Measurements from ENCODE around the gene ANKHD1. TPM values are rescaled to one million over a fixed set of nuclear protein-coding genes. Genes with fewer than 3 reads are reported as not detected.

The ANKHD1 gene
- total and polyA plus RNA-seq, 9 of the 15 experiments (the other 6 are each of a cell fraction or from before 2014, with no cell fraction given), result 38.9 to 138 (median 78.7) TPM

DNA sequence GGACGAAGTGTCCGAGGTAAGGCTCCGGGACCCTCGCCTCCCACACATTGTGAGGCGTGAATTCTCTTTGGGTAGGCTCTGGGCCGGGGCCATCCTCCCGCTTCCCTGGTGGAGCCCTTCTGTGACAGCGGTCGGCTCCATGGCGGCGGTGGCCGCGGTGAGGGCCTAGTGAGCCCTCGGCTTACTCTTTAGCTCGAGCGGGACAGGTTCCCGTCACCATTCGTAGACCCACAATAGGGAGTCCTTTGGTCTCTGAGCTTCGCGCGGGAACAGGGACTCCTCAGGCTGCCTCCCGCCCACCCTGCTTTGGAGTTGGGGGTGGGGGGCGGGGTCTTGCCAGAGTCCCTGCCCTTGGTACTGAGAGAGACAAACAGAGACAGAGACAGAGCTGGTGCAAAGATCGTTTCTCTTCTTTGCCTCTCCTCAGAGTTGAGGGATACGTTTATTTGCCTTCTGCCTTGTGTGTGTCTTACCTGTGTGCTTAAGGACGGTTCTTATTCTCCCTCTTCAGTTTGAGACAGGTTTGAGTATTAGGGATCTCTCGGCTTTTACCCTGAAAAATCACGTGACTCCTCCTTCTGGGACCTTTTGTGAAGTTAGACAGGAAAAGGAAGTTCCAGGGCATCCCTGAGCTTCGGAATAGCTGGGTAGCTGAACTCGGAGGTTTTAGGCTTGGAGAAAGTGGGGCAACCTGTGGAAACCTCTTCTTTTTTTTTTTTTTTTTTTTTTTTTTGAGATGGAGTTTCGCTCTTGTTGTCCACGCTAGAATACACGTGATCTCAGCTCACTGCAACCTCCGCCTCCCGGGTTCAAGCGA is 833 bp downstream of the ANKHD1 start (continued):
- TF ChIP-seq SETDB1 (IDR thresholded peaks at IDR 0.05; ENCODE audit: low read length) (no peak), TCFL5 (CRISPR knock-in tag; conservative IDR thresholded peaks at IDR 0.05) (no peak), ZNF830 (CRISPR knock-in tag; IDR thresholded peaks at IDR 0.05) (no peak), PATZ1 (CRISPR knock-in tag; IDR thresholded peaks at IDR 0.05; ENCODE audit: borderline replicate concordance) (no peak), ZNF436 (CRISPR knock-in tag; IDR thresholded peaks at IDR 0.05) (no peak), ZNF232 (CRISPR knock-in tag; IDR thresholded peaks at IDR 0.05) (no peak), NFATC3 (IDR thresholded peaks at IDR 0.05) (no peak), PPARD (CRISPR knock-in tag; IDR thresholded peaks at IDR 0.05) (no peak), ATF1 (CRISPR knock-in tag; IDR thresholded peaks at IDR 0.05) (no peak), ATF1 (tag; IDR thresholded peaks at IDR 0.05) (no peak), ZNF668 (CRISPR knock-in tag; IDR thresholded peaks at IDR 0.05) (no peak), ZBTB17 (CRISPR knock-in tag; IDR thresholded peaks at IDR 0.05) (no peak), PTBP1 (IDR thresholded peaks at IDR 0.05; ENCODE audit: low read depth, low read length) (no peak), XRCC5 (IDR thresholded peaks at IDR 0.05; ENCODE audit: low read depth, low read length) (no peak; the same call in 1 of the 2 replicates), ZNF133 (CRISPR knock-in tag; IDR thresholded peaks at IDR 0.05) (no peak), ESRRB (CRISPR knock-in tag; IDR thresholded peaks at IDR 0.05; ENCODE audit: borderline replicate concordance) (no peak), PHF21A (IDR thresholded peaks at IDR 0.05; ENCODE audit: borderline replicate concordance, low read depth) (no peak), HMBOX1 (IDR thresholded peaks at IDR 0.05) (no peak), ZNF23 (CRISPR knock-in tag; IDR thresholded peaks at IDR 0.05) (no peak), BDP1 (IDR thresholded peaks at IDR 0.05; ENCODE audit: insufficient read depth, insufficient read length) (no peak)
- TF ChIP-seq, protein P1, sequence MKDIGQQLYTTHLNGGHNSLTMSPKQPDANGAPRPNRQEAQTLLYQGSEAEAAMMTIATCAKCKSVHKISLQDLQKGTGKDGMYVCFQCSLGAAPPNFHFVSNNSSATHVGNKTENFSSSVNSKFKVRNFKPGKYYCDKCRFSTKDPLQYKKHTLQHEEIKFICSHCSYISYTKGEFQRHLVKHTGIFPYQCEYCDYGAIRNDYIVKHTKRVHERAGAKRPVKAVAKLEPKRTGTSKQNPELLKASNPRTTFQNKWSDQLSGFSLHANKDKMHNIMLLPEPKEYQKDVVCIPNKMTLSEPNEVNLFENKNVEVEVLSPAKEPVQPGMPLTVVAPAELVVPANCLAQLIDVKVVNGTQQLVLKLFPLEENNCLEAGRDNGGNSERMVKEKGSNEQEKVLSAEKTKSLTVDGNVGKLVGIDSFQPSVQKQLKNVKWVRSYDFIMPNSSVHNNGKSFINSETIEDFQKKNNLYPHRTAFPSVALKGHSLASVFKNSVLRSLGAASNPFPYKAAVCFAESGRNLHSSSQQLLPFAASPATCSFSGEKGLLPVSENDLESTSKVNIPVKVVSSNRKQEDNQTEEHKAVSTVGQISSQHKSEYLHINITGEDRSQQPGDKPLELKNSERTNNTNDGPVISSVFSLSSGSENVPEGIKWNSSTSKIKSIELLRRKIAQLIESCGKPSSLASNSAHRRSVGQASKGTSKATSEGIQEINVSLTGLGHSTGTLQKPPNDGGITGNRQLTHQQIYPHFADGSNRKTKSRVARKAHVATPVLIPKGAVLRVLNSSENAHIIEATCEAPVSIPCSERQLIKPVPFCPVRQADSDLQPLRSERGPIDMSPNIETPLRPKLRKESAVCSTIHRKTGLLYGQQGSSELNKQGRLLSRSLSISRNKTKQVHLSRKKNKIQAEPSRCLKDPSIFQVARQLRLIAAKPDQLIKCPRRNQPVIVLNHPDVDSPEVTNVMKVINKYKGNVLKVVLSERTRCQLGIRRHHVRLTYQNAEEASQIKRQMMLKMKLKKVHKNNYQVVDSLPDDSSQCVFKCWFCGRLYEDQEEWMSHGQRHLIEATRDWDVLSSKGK (CRISPR knock-in tag; IDR thresholded peaks at IDR 0.05), result no peak
- TF ChIP-seq, protein P2, sequence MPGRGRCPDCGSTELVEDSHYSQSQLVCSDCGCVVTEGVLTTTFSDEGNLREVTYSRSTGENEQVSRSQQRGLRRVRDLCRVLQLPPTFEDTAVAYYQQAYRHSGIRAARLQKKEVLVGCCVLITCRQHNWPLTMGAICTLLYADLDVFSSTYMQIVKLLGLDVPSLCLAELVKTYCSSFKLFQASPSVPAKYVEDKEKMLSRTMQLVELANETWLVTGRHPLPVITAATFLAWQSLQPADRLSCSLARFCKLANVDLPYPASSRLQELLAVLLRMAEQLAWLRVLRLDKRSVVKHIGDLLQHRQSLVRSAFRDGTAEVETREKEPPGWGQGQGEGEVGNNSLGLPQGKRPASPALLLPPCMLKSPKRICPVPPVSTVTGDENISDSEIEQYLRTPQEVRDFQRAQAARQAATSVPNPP (IDR thresholded peaks at IDR 0.05; ENCODE audit: borderline replicate concordance, insufficient read depth, insufficient read length), result no peak
